Measurements from ENCODE around the gene NDUFAF2.

The NDUFAF2 gene

GRCh38 chr5:61044545-61044944 lies 99.5 kb downstream of the NDUFAF2 start:
- no peak overlapping the region for H3K27ac ChIP-seq (ENCODE audit: low read length)
- no peaks in the 10 kb centered on the region for H3K36me3 ChIP-seq (ENCODE audit: control insufficient read depth, insufficient read depth, low read length)
- no peak for DNase-seq (ENCODE audit: low read depth, low spot score)
- H3K9me3 ChIP-seq (ENCODE audit: control insufficient read depth, insufficient read depth, low read length), result no peaks in the 10 kb centered on the region
- H3K4me3 ChIP-seq (ENCODE audit: low read length), result no peak overlapping the region
- H3K4me1 ChIP-seq (ENCODE audit: control insufficient read depth, insufficient read depth, low read length), result no peaks in the 10 kb centered on the region
- H3K27me3 ChIP-seq (ENCODE audit: control insufficient read depth, insufficient read depth, low read length), result no peaks in the 10 kb centered on the region

- DNase-seq (ENCODE audit: low read depth, low spot score), result no peak
- H3K4me3 ChIP-seq (ENCODE audit: low read length), result no peak overlapping the region
- no peak overlapping the region for H3K27ac ChIP-seq (ENCODE audit: low read length)
- H3K4me1 ChIP-seq (ENCODE audit: control insufficient read depth, insufficient read depth, low read length), result no peaks in the 10 kb centered on the region
- no peaks in the 10 kb centered on the region for H3K27me3 ChIP-seq (ENCODE audit: control insufficient read depth, insufficient read depth, low read length)
- H3K36me3 ChIP-seq (ENCODE audit: control insufficient read depth, insufficient read depth, low read length), result no peaks in the 10 kb centered on the region
- no peaks in the 10 kb centered on the region for H3K9me3 ChIP-seq (ENCODE audit: control insufficient read depth, insufficient read depth, low read length)
Measured at GRCh38 chr5:61047346-61047745, 102.3 kb downstream of the NDUFAF2 start.

GRCh38 chr5:61048534-61048933 lies 103.5 kb downstream of the NDUFAF2 start:
- DNase-seq (ENCODE audit: low read depth, low spot score), result no peak
- Histone ChIP-seq H3K27me3 (ENCODE audit: control insufficient read depth, insufficient read depth, low read length) (no peaks in the 10 kb centered on the region), H3K9me3 (ENCODE audit: control insufficient read depth, insufficient read depth, low read length) (no peaks in the 10 kb centered on the region), H3K4me1 (ENCODE audit: control insufficient read depth, insufficient read depth, low read length) (no peaks in the 10 kb centered on the region; the same call in 1 of the 2 replicates), H3K27ac (ENCODE audit: low read length) (no peak overlapping the region), H3K36me3 (ENCODE audit: control insufficient read depth, insufficient read depth, low read length) (no peaks in the 10 kb centered on the region), H3K4me3 (ENCODE audit: low read length) (no peak overlapping the region)
- no CpG with 5 or more reads among the region's 1 CpG for WGBS (ENCODE audit: insufficient coverage, insufficient read length)

- no peaks in the 10 kb centered on the region for H3K36me3 ChIP-seq (ENCODE audit: control insufficient read depth, insufficient read depth, low read length)
- H3K27ac ChIP-seq (ENCODE audit: low read length), result no peak overlapping the region
- no CpG with 5 or more reads among the region's 1 CpG for WGBS (ENCODE audit: insufficient coverage, insufficient read length)
- H3K4me1 ChIP-seq (ENCODE audit: control insufficient read depth, insufficient read depth, low read length), result no peaks in the 10 kb centered on the region; the same call in 1 of the 2 replicates
- DNase-seq (ENCODE audit: low read depth, low spot score), result no peak
- no peaks in the 10 kb centered on the region for H3K9me3 ChIP-seq (ENCODE audit: control insufficient read depth, insufficient read depth, low read length)
- no peaks in the 10 kb centered on the region for H3K27me3 ChIP-seq (ENCODE audit: control insufficient read depth, insufficient read depth, low read length)
- H3K4me3 ChIP-seq (ENCODE audit: low read length), result no peak overlapping the region
Measured at GRCh38 chr5:61050292-61050691, 105.3 kb downstream of the NDUFAF2 start.

- WGBS (ENCODE audit: insufficient coverage, insufficient read length), result no CpG with 5 or more reads among the region's 1 CpG
- H3K4me1 ChIP-seq (ENCODE audit: control insufficient read depth, insufficient read depth, low read length), result no peaks in the 10 kb centered on the region; the same call in 1 of the 2 replicates
- no peak overlapping the region for H3K4me3 ChIP-seq (ENCODE audit: low read length)
- no peaks in the 10 kb centered on the region for H3K9me3 ChIP-seq (ENCODE audit: control insufficient read depth, insufficient read depth, low read length)
- no peak for DNase-seq (ENCODE audit: low read depth, low spot score)
- no peaks in the 10 kb centered on the region for H3K36me3 ChIP-seq (ENCODE audit: control insufficient read depth, insufficient read depth, low read length)
- H3K27me3 ChIP-seq (ENCODE audit: control insufficient read depth, insufficient read depth, low read length), result no peaks in the 10 kb centered on the region
- H3K27ac ChIP-seq (ENCODE audit: low read length), result no peak overlapping the region
Measured at GRCh38 chr5:61051267-61051666, 106.3 kb downstream of the NDUFAF2 start.

GRCh38 chr5:61052882-61053281 lies 107.9 kb downstream of the NDUFAF2 start:
- DNase-seq (ENCODE audit: low read depth, low spot score), result no peak
- H3K36me3 ChIP-seq (ENCODE audit: control insufficient read depth, insufficient read depth, low read length), result no peaks in the 10 kb centered on the region
- no peaks in the 10 kb centered on the region; the same call in 1 of the 2 replicates for H3K4me1 ChIP-seq (ENCODE audit: control insufficient read depth, insufficient read depth, low read length)
- no peaks in the 10 kb centered on the region for H3K27me3 ChIP-seq (ENCODE audit: control insufficient read depth, insufficient read depth, low read length)
- no peak overlapping the region for H3K27ac ChIP-seq (ENCODE audit: low read length)
- H3K9me3 ChIP-seq (ENCODE audit: control insufficient read depth, insufficient read depth, low read length), result no peaks in the 10 kb centered on the region
- WGBS (ENCODE audit: insufficient coverage, insufficient read length), result no CpG with 5 or more reads among the region's 2 CpGs
- H3K4me3 ChIP-seq (ENCODE audit: low read length), result no peak overlapping the region

GRCh38 chr5:61053937-61054336 lies 108.9 kb downstream of the NDUFAF2 start:
- no peak for DNase-seq (ENCODE audit: low read depth, low spot score)
- H3K27ac ChIP-seq (ENCODE audit: low read length), result no peak overlapping the region
- WGBS (ENCODE audit: insufficient coverage, insufficient read length), result no CpG with 5 or more reads among the region's 2 CpGs
- no peaks in the 10 kb centered on the region for H3K27me3 ChIP-seq (ENCODE audit: control insufficient read depth, insufficient read depth, low read length)
- H3K4me3 ChIP-seq (ENCODE audit: low read length), result no peak overlapping the region
- no peaks in the 10 kb centered on the region; the same call in 1 of the 2 replicates for H3K4me1 ChIP-seq (ENCODE audit: control insufficient read depth, insufficient read depth, low read length)
- no peaks in the 10 kb centered on the region for H3K36me3 ChIP-seq (ENCODE audit: control insufficient read depth, insufficient read depth, low read length)
- no peaks in the 10 kb centered on the region for H3K9me3 ChIP-seq (ENCODE audit: control insufficient read depth, insufficient read depth, low read length)

GRCh38 chr5:61055434-61056006 lies 110.5 kb downstream of the NDUFAF2 start:
- no peak for DNase-seq (ENCODE audit: low read depth, low spot score)
- H3K4me1 ChIP-seq (ENCODE audit: control insufficient read depth, insufficient read depth, low read length), result no peaks in the 10 kb centered on the region; the same call in 1 of the 2 replicates
- no peaks in the 10 kb centered on the region for H3K9me3 ChIP-seq (ENCODE audit: control insufficient read depth, insufficient read depth, low read length)
- H3K36me3 ChIP-seq (ENCODE audit: control insufficient read depth, insufficient read depth, low read length), result no peaks in the 10 kb centered on the region
- H3K27me3 ChIP-seq (ENCODE audit: control insufficient read depth, insufficient read depth, low read length), result no peaks in the 10 kb centered on the region
- H3K4me3 ChIP-seq (ENCODE audit: low read length), result no peak overlapping the region
- no peak overlapping the region for H3K27ac ChIP-seq (ENCODE audit: low read length)

- Histone ChIP-seq H3K4me1 (ENCODE audit: control insufficient read depth, insufficient read depth, low read length) (no peaks in the 10 kb centered on the region), H3K27ac (ENCODE audit: low read length) (no peak overlapping the region), H3K9me3 (ENCODE audit: control insufficient read depth, insufficient read depth, low read length) (no peaks in the 10 kb centered on the region), H3K36me3 (ENCODE audit: control insufficient read depth, insufficient read depth, low read length) (no peaks in the 10 kb centered on the region), H3K27me3 (ENCODE audit: control insufficient read depth, insufficient read depth, low read length) (no peaks in the 10 kb centered on the region), H3K4me3 (ENCODE audit: low read length) (no peak overlapping the region)
- DNase-seq (ENCODE audit: low read depth, low spot score), result no peak
Measured at GRCh38 chr5:61059499-61059898, 114.5 kb downstream of the NDUFAF2 start.

- Histone ChIP-seq H3K36me3 (ENCODE audit: control insufficient read depth, insufficient read depth, low read length) (no peaks in the 10 kb centered on the region), H3K9me3 (ENCODE audit: control insufficient read depth, insufficient read depth, low read length) (no peaks in the 10 kb centered on the region), H3K4me3 (ENCODE audit: low read length) (no peak overlapping the region), H3K4me1 (ENCODE audit: control insufficient read depth, insufficient read depth, low read length) (no peaks in the 10 kb centered on the region), H3K27ac (ENCODE audit: low read length) (no peak overlapping the region), H3K27me3 (ENCODE audit: control insufficient read depth, insufficient read depth, low read length) (no peaks in the 10 kb centered on the region)
- no peak for DNase-seq (ENCODE audit: low read depth, low spot score)
Measured at GRCh38 chr5:61069150-61069549, 124.1 kb downstream of the NDUFAF2 start.

- no peaks in the 10 kb centered on the region for H3K27me3 ChIP-seq (ENCODE audit: control insufficient read depth, insufficient read depth, low read length)
- no peak overlapping the region for H3K27ac ChIP-seq (ENCODE audit: low read length)
- H3K36me3 ChIP-seq (ENCODE audit: control insufficient read depth, insufficient read depth, low read length), result no peaks in the 10 kb centered on the region
- no peaks in the 10 kb centered on the region for H3K9me3 ChIP-seq (ENCODE audit: control insufficient read depth, insufficient read depth, low read length)
- no peak overlapping the region for H3K4me3 ChIP-seq (ENCODE audit: low read length)
- no peak for DNase-seq (ENCODE audit: low read depth, low spot score)
- H3K4me1 ChIP-seq (ENCODE audit: control insufficient read depth, insufficient read depth, low read length), result no peaks in the 10 kb centered on the region
Measured at GRCh38 chr5:61071526-61071925, 126.5 kb downstream of the NDUFAF2 start.
